GM12864 (cell line): ENCODE data around the gene PNPO.

Experiments used
- DNase-seq: peaks from one replicate; pipeline ENCODE4 v3.0.0-alpha.2; 2011; ENCODE audit warnings: low read depth
- H3K4me3 ChIP-seq: 2 replicates; pipeline ENCODE4 v1.5.1; 2011; ENCODE audit warnings: mild to moderate bottlenecking, low read depth, low read length, control low read depth
- TF ChIP-seq, protein P1 (sequence below): IDR thresholded peaks from 2 replicates; pipeline ENCODE4 v1.5.1; 2011; ENCODE audit warnings: low read depth, mild to moderate bottlenecking, moderate library complexity, low read length, control low read depth, inconsistent platforms; ENCODE audit errors: missing control alignments

The PNPO gene

DNA sequence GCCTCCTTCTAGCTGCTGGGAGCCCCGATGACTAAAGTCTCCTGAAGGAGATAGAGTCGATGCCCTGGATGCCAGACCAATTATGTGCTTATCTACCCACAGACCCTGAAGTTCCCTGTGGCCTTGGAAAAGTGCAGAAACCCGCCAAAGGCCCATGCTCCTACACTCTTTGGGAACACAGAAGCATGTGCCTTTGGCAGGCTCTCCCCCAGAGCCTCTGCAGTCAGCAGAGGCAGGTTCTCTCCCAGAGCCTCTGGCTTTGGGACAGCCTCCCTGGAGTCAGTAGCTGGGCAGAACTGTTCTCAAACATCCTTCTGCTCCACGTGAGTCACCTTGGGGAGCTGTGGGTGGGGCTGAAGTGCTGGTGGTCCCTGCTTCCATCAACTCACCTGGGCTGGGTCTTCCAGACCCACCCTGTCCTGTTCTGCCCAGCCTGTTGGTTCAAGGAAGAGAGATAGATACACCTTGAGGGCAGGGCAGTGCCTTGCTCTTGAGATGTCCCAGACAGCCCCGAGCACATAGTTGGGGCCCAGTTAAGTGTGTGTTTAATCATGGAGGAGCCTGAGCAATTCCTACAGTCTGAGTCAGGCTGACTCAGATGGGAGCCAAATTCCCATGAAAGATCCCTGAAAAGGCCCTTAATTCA lies 26.4 kb downstream of the PNPO start:
- DNase-seq: no peak
- TF ChIP-seq, protein P1, sequence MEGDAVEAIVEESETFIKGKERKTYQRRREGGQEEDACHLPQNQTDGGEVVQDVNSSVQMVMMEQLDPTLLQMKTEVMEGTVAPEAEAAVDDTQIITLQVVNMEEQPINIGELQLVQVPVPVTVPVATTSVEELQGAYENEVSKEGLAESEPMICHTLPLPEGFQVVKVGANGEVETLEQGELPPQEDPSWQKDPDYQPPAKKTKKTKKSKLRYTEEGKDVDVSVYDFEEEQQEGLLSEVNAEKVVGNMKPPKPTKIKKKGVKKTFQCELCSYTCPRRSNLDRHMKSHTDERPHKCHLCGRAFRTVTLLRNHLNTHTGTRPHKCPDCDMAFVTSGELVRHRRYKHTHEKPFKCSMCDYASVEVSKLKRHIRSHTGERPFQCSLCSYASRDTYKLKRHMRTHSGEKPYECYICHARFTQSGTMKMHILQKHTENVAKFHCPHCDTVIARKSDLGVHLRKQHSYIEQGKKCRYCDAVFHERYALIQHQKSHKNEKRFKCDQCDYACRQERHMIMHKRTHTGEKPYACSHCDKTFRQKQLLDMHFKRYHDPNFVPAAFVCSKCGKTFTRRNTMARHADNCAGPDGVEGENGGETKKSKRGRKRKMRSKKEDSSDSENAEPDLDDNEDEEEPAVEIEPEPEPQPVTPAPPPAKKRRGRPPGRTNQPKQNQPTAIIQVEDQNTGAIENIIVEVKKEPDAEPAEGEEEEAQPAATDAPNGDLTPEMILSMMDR: no peak

DNA sequence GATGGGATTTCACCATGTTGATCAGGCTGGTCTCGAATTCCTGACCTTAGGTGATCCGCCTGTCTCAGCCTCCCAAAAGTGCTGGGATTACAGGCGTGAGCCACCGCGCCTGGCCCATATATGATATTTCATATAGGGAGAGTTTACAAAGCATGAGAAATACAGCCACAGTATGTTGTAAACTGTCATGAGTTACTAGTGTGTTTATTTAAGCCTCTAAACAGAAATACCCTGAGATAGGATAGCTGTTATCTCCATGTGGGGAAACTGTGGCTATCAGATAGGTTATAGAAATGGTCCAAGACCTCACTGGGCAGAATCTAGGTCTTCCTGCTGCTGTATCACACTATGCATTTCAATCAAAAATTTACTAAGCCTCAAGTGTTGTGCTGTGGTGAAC lies 27.5 kb downstream of the PNPO start:
- TF ChIP-seq, protein P1: no peak
- H3K4me3 ChIP-seq: no peak overlapping the region
- no peak for DNase-seq

More for the DNA sequence above, 26.4 kb downstream of the PNPO start:
- no peak overlapping the region for H3K4me3 ChIP-seq

DNA sequence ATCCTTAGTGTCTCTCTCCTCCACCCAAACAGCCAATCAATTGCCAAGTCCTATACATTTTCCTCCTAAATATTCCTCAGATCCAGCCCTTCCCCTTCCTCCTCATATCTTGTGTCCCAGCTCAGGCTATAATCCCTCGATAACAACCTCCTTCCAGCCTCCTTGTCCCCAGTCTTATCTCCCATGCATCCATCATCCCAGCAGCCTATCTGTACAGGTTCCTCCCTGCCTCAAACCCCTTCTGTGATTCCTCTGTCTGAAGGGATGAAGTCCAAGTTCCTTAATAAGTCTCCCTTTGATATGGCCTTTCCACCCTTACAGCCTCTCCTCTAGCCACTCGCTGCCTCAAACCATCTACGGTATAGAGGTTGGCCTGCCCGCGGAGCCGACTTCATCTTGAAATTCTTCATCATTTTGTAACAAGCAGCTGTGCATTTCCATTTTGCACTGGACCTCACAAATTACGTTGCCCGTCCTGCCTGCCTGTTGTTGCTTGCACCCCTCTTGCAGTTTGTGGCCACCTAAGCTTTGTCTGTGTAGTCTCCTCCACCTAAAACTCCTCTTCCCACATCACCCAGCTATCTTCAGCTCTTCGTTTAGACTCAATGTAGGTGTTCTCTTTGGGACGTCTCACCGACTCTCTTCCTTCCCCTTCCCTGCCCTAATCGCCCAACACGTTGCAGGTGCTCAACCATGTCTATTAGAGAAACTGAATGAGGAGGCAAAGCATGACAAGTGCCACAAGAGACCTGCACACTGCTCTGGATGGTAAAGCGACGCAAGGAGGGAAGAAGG lies 28.8 kb downstream of the PNPO start:
- peak overlapping the region; percentile 45 for H3K4me3 ChIP-seq
- no peak for DNase-seq
- TF ChIP-seq, protein P1: no peak

DNA sequence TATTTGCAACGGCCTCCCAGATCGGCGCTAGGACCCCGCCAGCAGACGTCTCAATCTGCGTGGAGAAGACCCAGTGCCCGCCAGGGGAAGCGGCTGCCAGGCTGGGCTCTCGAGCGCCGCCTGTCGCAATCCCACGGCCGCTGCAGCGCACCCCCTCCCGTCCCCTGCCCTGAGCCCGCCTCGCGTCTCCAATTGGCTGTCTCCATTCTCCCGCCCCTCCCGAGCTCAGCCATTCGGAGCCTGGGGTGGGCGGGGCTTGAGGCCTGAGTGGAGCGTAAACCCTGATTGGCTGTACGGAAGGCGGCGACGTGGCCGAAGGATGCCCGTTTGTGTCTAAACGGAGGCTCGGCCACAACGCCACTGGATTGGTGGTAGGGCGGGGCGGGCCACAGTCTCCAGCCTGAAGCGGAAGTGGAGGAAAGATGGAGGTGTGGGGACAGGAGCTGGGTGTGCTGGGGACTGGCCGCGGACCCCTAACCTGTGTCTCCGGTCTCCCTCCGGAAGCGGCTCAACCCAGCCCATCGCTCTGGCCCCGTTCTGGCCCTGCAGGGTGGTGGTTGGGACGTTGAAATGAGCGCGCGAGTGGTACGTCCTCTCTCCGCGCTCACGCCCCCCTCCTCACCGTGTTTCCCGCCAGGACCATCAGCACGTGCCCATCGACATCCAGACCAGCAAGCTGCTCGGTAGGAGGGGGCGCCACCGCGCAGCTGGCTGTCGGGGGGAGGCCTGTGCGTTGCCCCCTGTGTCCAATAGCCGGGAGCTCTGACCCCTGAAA lies 29.5 kb downstream of the PNPO start, which contains the start of gene CDK5RAP3:
TSS of gene CDK5RAP3 (plus strand) at position 389 of the 775 bp plus-strand sequence. CDS start at position 423, 34 bp downstream.
- DNase-seq: peak; percentile 98
- TF ChIP-seq, protein P1: peak; percentile 94
- H3K4me3 ChIP-seq: peak within 1 kb of the TSS; percentile 94

DNA sequence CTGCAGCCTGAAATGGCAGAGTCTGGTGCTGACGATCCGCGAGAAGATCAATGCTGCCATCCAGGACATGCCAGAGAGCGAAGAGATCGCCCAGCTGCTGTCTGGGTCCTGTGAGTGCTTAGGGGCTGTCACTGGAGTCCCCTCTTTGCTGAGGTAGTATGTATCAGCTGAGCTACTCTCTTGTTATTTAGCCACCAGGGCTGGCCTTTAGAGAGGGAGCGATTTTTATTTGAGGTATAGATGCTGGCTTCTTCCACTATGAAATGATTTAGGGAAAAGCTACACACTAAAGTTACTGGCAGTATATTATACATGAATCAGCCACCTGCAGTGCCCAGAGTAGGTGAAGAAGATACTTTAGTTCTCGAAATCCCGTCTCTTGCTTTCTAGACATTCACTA lies 32.2 kb downstream of the PNPO start:
- DNase-seq: no peak
- TF ChIP-seq, protein P1: no peak

DNA sequence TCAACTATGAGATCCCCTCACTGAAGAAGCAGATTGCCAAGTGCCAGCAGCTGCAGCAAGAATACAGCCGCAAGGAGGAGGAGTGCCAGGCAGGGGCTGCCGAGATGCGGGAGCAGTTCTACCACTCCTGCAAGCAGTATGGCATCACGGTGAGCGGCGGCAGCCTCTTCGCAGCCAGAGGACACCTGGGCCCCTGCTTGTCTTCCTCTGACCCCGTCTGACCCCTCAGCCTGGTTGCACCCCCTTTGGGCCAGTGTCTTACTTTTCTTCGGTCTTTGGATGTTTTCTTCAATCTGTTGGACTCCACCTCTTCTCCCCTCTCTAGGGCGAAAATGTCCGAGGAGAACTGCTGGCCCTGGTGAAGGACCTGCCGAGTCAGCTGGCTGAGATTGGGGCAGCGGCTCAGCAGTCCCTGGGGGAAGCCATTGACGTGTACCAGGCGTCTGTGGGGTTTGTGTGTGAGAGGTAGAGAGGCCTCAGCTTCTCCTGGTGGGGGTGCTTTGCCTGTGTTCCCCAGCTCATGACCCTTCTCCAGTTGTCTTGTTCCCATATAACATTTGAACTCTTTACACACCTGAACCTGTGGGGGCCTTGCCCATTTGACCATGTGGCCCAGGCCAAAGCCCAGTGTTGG lies 33.9 kb downstream of the PNPO start:
- H3K4me3 ChIP-seq: no peak overlapping the region
- DNase-seq: no peak
- TF ChIP-seq, protein P1: no peak

More for the DNA sequence above, 32.2 kb downstream of the PNPO start:
- no peak overlapping the region for H3K4me3 ChIP-seq
